Loucy (cell line): ENCODE results near the gene TCP1.
"Not testable (repeated sequence)": the region's sequence is repeated elsewhere in the genome, so short reads cannot be mapped to it uniquely, and the experiment has no call there.

Source experiments
- H2AFZ ChIP-seq: fragments of 200-600 bp; sonication (generic); 2 replicates; pipeline ENCODE4 v1.6.0; 2016; ENCODE audit warnings: antibody characterized with exemption, mild to moderate bottlenecking, low read length, moderate library complexity
- H3F3A ChIP-seq: fragments of 200-600 bp; 2 replicates; pipeline ENCODE4 v1.6.0; 2016; ENCODE audit warnings: antibody characterized with exemption, low read depth, mild to moderate bottlenecking
- H3K27me3 ChIP-seq: fragments of 200-600 bp; sonication (generic); 2 replicates; pipeline ENCODE4 v1.6.1; 2014; ENCODE audit warnings: low read length, mild to moderate bottlenecking; ENCODE audit not compliant: insufficient read depth, poor library complexity, severe bottlenecking
- H3K36me3 ChIP-seq: fragments of 200-600 bp; sonication (generic); 2 replicates; pipeline ENCODE4 v1.6.1; 2016; ENCODE audit warnings: low read length; ENCODE audit not compliant: insufficient read depth
- H3K4me1 ChIP-seq: fragments of 200-600 bp; sonication (generic); 2 replicates; pipeline ENCODE4 v1.5.1; 2014; ENCODE audit warnings: low read length, mild to moderate bottlenecking; ENCODE audit not compliant: insufficient read depth, poor library complexity, severe bottlenecking
- H3K4me2 ChIP-seq: fragments of 200-600 bp; sonication (generic); 2 replicates; pipeline ENCODE4 v1.6.0; 2014; ENCODE audit warnings: antibody characterized with exemption, low read length, low read depth, mild to moderate bottlenecking; ENCODE audit not compliant: poor library complexity, severe bottlenecking
- H3K4me3 ChIP-seq: fragments of 200-600 bp; sonication (generic); 2 replicates; pipeline ENCODE4 v1.5.1; 2014; ENCODE audit warnings: low read length, mild to moderate bottlenecking, mixed read lengths; ENCODE audit not compliant: poor library complexity, severe bottlenecking
- H3K79me2 ChIP-seq: fragments of 200-600 bp; sonication (generic); 2 replicates; pipeline ENCODE4 v1.6.1; 2014; ENCODE audit warnings: low read length; ENCODE audit not compliant: insufficient read depth
- H3K9ac ChIP-seq: fragments of 200-600 bp; sonication (generic); 2 replicates; pipeline ENCODE4 v1.6.0; 2014; ENCODE audit warnings: mild to moderate bottlenecking, low read depth, low read length, moderate library complexity; ENCODE audit not compliant: poor library complexity, severe bottlenecking
- H3K9me2 ChIP-seq: fragments of 200-600 bp; sonication (generic); replicated peaks from 2 replicates; pipeline ENCODE4 v1.6.1; 2016; ENCODE audit warnings: low read depth, low read length, mixed read lengths
- H3K9me3 ChIP-seq: fragments of 200-600 bp; sonication (generic); 2 replicates; pipeline ENCODE4 v1.6.1; 2014; ENCODE audit warnings: mild to moderate bottlenecking, antibody characterized with exemption, low read length, low read depth; ENCODE audit not compliant: insufficient read depth
- H4K20me1 ChIP-seq: fragments of 200-600 bp; sonication (generic); 2 replicates; pipeline ENCODE4 v1.6.0; 2014; ENCODE audit warnings: antibody characterized with exemption, low read length, mild to moderate bottlenecking; ENCODE audit not compliant: insufficient read depth, poor library complexity, severe bottlenecking
- EZH2phosphoT487 ChIP-seq: fragments of 200-600 bp; IDR thresholded peaks from 2 replicates; pipeline ENCODE4 v1.6.1; 2018; ENCODE audit warnings: antibody characterized with exemption, mild to moderate bottlenecking, moderate library complexity, borderline replicate concordance
- TF ChIP-seq, protein P1 (sequence below): fragments of 200-600 bp; sonication (generic); conservative IDR thresholded peaks from 2 replicates; pipeline ENCODE4 v1.5.1; 2014; ENCODE audit warnings: mild to moderate bottlenecking, antibody characterized with exemption, low read length

Gene TCP1

DNA sequence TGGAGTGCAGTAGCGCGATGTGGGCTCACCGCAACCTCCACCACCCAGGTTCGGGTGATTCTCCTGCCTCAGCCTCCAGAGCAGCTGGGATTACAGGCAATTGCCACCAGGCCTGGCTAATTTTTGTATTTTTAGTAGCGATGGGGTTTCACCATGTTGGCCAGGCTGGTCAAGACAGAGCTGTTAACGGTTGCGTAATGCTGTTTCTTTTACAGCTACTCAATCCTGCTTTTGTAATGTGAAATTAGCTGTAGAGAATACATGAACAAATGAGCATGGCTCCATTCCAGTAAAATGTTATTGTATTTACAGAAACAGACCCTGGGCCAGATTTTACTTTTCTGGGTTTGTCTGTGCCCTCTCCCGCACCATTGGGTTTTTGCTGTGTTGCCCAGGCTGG is 12.5 kb upstream of the TCP1 start:
- Histone ChIP-seq H3K9me2 (no peaks in the 10 kb centered on the region), H3K36me3 (peaks cover 28% of the 10 kb centered on the region; the same call in 1 of the 2 replicates), H4K20me1 (no peaks in the 10 kb centered on the region), H3K27me3 (no peaks in the 10 kb centered on the region), H3F3A (peaks cover 2% of the 10 kb centered on the region; the same call in 1 of the 2 replicates), H3K4me3 (no peak overlapping the region), H3K4me1 (no peaks in the 10 kb centered on the region), H3K9me3 (no peaks in the 10 kb centered on the region), H3K79me2 (peaks cover 6% of the 10 kb centered on the region), H2AFZ (no peak overlapping the region), H3K9ac (no peak overlapping the region), H3K4me2 (no peak overlapping the region)
- TF ChIP-seq EZH2phosphoT487, result no peak
- TF ChIP-seq, protein P1, sequence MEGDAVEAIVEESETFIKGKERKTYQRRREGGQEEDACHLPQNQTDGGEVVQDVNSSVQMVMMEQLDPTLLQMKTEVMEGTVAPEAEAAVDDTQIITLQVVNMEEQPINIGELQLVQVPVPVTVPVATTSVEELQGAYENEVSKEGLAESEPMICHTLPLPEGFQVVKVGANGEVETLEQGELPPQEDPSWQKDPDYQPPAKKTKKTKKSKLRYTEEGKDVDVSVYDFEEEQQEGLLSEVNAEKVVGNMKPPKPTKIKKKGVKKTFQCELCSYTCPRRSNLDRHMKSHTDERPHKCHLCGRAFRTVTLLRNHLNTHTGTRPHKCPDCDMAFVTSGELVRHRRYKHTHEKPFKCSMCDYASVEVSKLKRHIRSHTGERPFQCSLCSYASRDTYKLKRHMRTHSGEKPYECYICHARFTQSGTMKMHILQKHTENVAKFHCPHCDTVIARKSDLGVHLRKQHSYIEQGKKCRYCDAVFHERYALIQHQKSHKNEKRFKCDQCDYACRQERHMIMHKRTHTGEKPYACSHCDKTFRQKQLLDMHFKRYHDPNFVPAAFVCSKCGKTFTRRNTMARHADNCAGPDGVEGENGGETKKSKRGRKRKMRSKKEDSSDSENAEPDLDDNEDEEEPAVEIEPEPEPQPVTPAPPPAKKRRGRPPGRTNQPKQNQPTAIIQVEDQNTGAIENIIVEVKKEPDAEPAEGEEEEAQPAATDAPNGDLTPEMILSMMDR, result no peak

DNA sequence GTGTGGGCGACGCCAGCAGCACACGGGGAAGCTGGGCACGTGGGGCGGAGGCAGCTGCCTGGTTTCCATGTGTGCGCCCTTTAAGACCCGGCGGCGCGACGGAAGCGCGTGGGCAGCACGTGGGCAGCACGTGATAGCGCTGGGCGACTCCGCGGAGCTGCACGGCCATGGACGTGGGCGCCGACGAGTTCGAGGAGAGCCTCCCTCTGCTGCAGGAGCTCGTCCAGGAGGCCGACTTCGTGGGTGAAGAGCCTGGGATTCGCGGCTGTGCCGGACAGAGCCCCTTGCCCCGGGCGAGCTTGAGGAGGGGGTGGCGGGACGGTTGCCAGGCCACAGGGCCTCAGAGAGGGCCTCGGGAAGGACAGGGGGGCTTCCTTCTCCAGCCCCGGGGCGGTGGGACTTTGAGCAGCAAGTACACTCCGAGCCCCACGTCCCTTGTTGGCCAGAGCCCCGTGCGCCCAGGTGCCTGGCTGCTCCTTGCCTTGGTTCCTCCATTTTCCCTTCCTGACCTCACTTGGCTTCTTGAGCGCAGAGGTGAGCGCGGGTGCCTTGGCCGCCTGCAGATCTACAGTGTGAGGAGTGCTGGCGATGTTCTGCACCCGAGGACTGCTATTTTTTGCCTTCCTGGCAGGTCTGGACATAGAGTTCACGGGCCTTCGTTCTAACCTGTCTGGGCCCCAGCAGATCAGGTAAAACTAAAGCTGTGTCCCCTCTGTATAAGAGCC is 10.9 kb upstream of the TCP1 start, which contains the start of gene PNLDC1:
PNLDC1 (plus strand) TSS at position 136 of the 725 bp plus-strand sequence; CDS start at position 168, 32 bp downstream.
- H3K36me3 ChIP-seq, result peaks cover 34% of the 10 kb centered on the region; the same call in 1 of the 2 replicates
- no peaks in the 10 kb centered on the region for H3K9me2 ChIP-seq
- no peak within 1 kb of the TSS for H3K9ac ChIP-seq
- no peak within 1 kb of the TSS for H3K4me3 ChIP-seq
- H3F3A ChIP-seq, result peaks cover 2% of the 10 kb centered on the region; the same call in 1 of the 2 replicates
- H4K20me1 ChIP-seq, result peaks cover 5% of the 10 kb centered on the region
- no peaks in the 10 kb centered on the region for H3K27me3 ChIP-seq
- H3K4me1 ChIP-seq, result peaks cover 3% of the 10 kb centered on the region
- H2AFZ ChIP-seq, result no peak within 1 kb of the TSS
- H3K4me2 ChIP-seq, result no peak within 1 kb of the TSS
- no peaks in the 10 kb centered on the region for H3K9me3 ChIP-seq
- TF ChIP-seq EZH2phosphoT487, result no peak
- TF ChIP-seq, protein P1, result no peak
- H3K79me2 ChIP-seq, result peaks cover 20% of the 10 kb centered on the region

DNA sequence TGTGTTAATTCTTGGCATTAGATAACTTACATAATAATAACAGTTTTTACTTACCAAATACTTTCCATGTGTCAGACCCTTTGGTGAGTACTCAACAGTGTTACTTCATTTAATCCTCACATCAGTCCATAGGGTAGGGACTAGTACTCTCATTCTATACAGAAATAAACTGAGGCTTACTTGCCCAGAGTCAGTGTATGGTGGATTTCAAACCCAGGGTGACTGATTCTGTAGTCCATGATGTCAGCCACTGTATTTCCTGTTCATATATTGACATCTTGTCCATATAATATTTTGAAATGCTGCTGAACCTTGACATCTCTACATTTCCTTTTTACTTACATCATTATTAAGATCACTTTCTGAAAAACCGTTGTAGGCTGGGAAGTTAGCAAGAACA is 8.2 kb upstream of the TCP1 start:
- H3F3A ChIP-seq, result peaks cover 2% of the 10 kb centered on the region; the same call in 1 of the 2 replicates
- no peak overlapping the region for H2AFZ ChIP-seq
- H3K9ac ChIP-seq, result no peak overlapping the region
- no peaks in the 10 kb centered on the region for H3K9me3 ChIP-seq
- H3K4me3 ChIP-seq, result no peak overlapping the region
- peaks cover 38% of the 10 kb centered on the region; the same call in 1 of the 2 replicates for H3K36me3 ChIP-seq
- H3K79me2 ChIP-seq, result peaks cover 40% of the 10 kb centered on the region
- peaks cover 12% of the 10 kb centered on the region for H3K4me1 ChIP-seq
- H3K27me3 ChIP-seq, result no peaks in the 10 kb centered on the region
- peaks cover 20% of the 10 kb centered on the region for H4K20me1 ChIP-seq
- no peak for TF ChIP-seq EZH2phosphoT487
- TF ChIP-seq, protein P1, result no peak
- no peak overlapping the region for H3K4me2 ChIP-seq
- H3K9me2 ChIP-seq, result no peaks in the 10 kb centered on the region

DNA sequence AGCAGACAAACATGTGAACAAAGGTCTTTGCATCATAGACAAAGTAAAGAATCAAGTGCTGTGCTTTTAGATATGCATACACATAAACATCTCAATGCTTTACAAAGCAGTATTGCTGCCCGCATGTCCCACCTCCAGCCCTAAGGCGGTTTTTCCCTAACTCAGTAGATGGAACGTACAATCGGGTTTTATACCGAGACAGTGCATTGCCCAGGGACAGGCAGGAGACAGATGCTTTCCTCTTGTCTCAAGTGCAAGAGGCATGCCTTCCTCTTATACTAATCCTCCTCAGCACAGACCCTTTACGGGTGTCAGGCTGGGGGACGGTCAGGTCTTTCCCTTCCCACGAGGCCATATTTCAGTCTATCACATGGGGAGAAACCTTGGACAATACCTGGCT is 5.6 kb upstream of the TCP1 start:
- H3K4me3 ChIP-seq, H3K9me2 ChIP-seq, H3K27me3 ChIP-seq, H3K9ac ChIP-seq, H3K9me3 ChIP-seq, H3F3A ChIP-seq, H2AFZ ChIP-seq, H3K4me2 ChIP-seq: not testable (repeated sequence)
- Histone ChIP-seq H4K20me1 (peaks cover 41% of the 10 kb centered on the region), H3K4me1 (peaks cover 25% of the 10 kb centered on the region), H3K79me2 (peaks cover 62% of the 10 kb centered on the region), H3K36me3 (peaks cover 36% of the 10 kb centered on the region; the same call in 1 of the 2 replicates)
